ENCODE results near the gene FUT3.

FUT3 gene

GRCh38 chr19:5851302-5851701, at the start of gene FUT3:
TSS of gene FUT3 (minus strand) at chr19:5851449.
- no peak for TF ChIP-seq CTCF (conservative IDR thresholded peaks at IDR 0.05; ENCODE audit: control insufficient read depth, insufficient read depth, low read depth, low read length)

GRCh38 chr19:5900976-5901375, 49.7 kb upstream of the FUT3 start:
- H3K4me3 ChIP-seq (ENCODE audit: control insufficient read depth, low read depth, low read length) = no peak overlapping the region
- no peak for DNase-seq (ENCODE audit: low read depth)
- no peak for TF ChIP-seq CTCF (conservative IDR thresholded peaks at IDR 0.05; ENCODE audit: control insufficient read depth, insufficient read depth, low read depth, low read length)

More at GRCh38 chr19:5851302-5851701, at the start of gene FUT3:
- H3K4me3 ChIP-seq (ENCODE audit: control insufficient read depth, low read depth, low read length) = no peak within 1 kb of the TSS
- DNase-seq (ENCODE audit: low read depth) = no peak

- DNase-seq (ENCODE audit: low read depth) = no peak
- TF ChIP-seq CTCF (conservative IDR thresholded peaks at IDR 0.05; ENCODE audit: control insufficient read depth, insufficient read depth, low read depth, low read length) = no peak
- no peak overlapping the region for H3K4me3 ChIP-seq (ENCODE audit: control insufficient read depth, low read depth, low read length)
Observed at GRCh38 chr19:5899728-5900526, 48.7 kb upstream of the FUT3 start.

- no peak for TF ChIP-seq CTCF (conservative IDR thresholded peaks at IDR 0.05; ENCODE audit: control insufficient read depth, insufficient read depth, low read depth, low read length)
- DNase-seq (ENCODE audit: low read depth) = no peak
- H3K4me3 ChIP-seq (ENCODE audit: control insufficient read depth, low read depth, low read length) = no peak overlapping the region
Observed at GRCh38 chr19:5897189-5897969, 46.1 kb upstream of the FUT3 start.

- no peak overlapping the region for H3K4me3 ChIP-seq (ENCODE audit: control insufficient read depth, low read depth, low read length)
- TF ChIP-seq CTCF (conservative IDR thresholded peaks at IDR 0.05; ENCODE audit: control insufficient read depth, insufficient read depth, low read depth, low read length) = no peak
- DNase-seq (ENCODE audit: low read depth) = no peak
Observed at GRCh38 chr19:5896365-5897076, 45.3 kb upstream of the FUT3 start.

- no peak for TF ChIP-seq CTCF (conservative IDR thresholded peaks at IDR 0.05; ENCODE audit: control insufficient read depth, insufficient read depth, low read depth, low read length)
- no peak for DNase-seq (ENCODE audit: low read depth)
- H3K4me3 ChIP-seq (ENCODE audit: control insufficient read depth, low read depth, low read length) = no peak overlapping the region
Observed at GRCh38 chr19:5895890-5896289, 44.6 kb upstream of the FUT3 start.
